HEK293 (cell line): ENCODE data around the gene RDH5.

Source experiments
- CTCF ChIA-PET: fragments of 350-600 bp; formaldehyde crosslinking; extraction: SDS; loops from one replicate; lab custom pipeline; 2021; ENCODE audit warnings: antibody characterized with exemption; lab: Yijun Ruan, JAX
- POLR2A ChIA-PET: fragments of 300-600 bp; formaldehyde crosslinking; extraction: SDS; loops from one replicate; lab custom pipeline; 2020; ENCODE audit warnings: antibody characterized with exemption, inconsistent platforms; lab: Yijun Ruan, JAX
- H3K27ac ChIP-seq: fragments of 200-500 bp; sonication (Bioruptor generic); 2 replicates; pipeline ENCODE4 v1.5.1; 2014; ENCODE audit warnings: low read depth, low read length, control low read depth, inconsistent platforms; ENCODE audit errors: extremely low read depth
- H3K36me3 ChIP-seq, 2 experiments: fragments of 200-500 bp in 1 of 2; sonication (Bioruptor generic) in 1 of 2; 1 replicate in 1 of 2; 2 replicates in 1 of 2; pipeline ENCODE4 v1.5.1; 2014 to 2017; ENCODE audit warnings: inconsistent platforms in 2 of 2, low read length in 2 of 2; ENCODE audit not compliant: control insufficient read depth in 2 of 2, insufficient read depth in 1 of 2
- H3K4me1 ChIP-seq: fragments of 200-500 bp; sonication (Bioruptor generic); 2 replicates; pipeline ENCODE4 v1.5.1; 2014; ENCODE audit warnings: mild to moderate bottlenecking, low read length, inconsistent platforms; ENCODE audit not compliant: control insufficient read depth, insufficient read depth
- H3K4me3 ChIP-seq: 2 replicates; pipeline ENCODE4 v1.5.1; 2011; ENCODE audit warnings: low read depth, mild to moderate bottlenecking, control low read depth, low read length, moderate library complexity
- H3K9me3 ChIP-seq: fragments of 200-500 bp; sonication (Bioruptor generic); 2 replicates; pipeline ENCODE4 v1.5.1; 2014; ENCODE audit warnings: low read depth, low read length, inconsistent platforms; ENCODE audit not compliant: control insufficient read depth, insufficient read depth
- AEBP2 ChIP-seq: fragments of 450-650 bp; formaldehyde crosslinking; IDR thresholded peaks from 2 replicates; pipeline ENCODE4 v1.5.1; 2016; ENCODE audit warnings: missing biosample characterization, missing genetic modification characterization, borderline replicate concordance
- CTCF ChIP-seq: fragments of 450-650 bp; formaldehyde crosslinking; IDR thresholded peaks from 2 replicates; pipeline ENCODE4 v1.5.1; 2016; ENCODE audit warnings: missing biosample characterization, missing genetic modification characterization
- GLIS1 ChIP-seq: fragments of 450-650 bp; formaldehyde crosslinking; IDR thresholded peaks from 2 replicates; pipeline ENCODE4 v1.5.1; 2016; ENCODE audit warnings: missing biosample characterization, missing genetic modification characterization
- GLIS2 ChIP-seq: fragments of 450-650 bp; formaldehyde crosslinking; IDR thresholded peaks from 2 replicates; pipeline ENCODE4 v1.5.1; 2016; ENCODE audit warnings: missing biosample characterization, missing genetic modification characterization
- KLF9 ChIP-seq: fragments of 450-650 bp; formaldehyde crosslinking; IDR thresholded peaks from 2 replicates; pipeline ENCODE4 v1.5.1; 2016; ENCODE audit warnings: missing biosample characterization, missing genetic modification characterization, low read depth
- WT1 ChIP-seq: fragments of 450-650 bp; formaldehyde crosslinking; IDR thresholded peaks from 2 replicates; pipeline ENCODE4 v1.5.1; 2016; ENCODE audit warnings: missing biosample characterization, missing genetic modification characterization
- YY1 ChIP-seq: fragments of 450-650 bp; formaldehyde crosslinking; IDR thresholded peaks from 2 replicates; pipeline ENCODE4 v1.5.1; 2018; ENCODE audit warnings: missing biosample characterization, missing genetic modification characterization
- ZBTB48 ChIP-seq: fragments of 450-650 bp; formaldehyde crosslinking; IDR thresholded peaks from 2 replicates; pipeline ENCODE4 v1.5.1; 2016; ENCODE audit warnings: missing biosample characterization, missing genetic modification characterization
- ZBTB7A ChIP-seq: fragments of 450-650 bp; formaldehyde crosslinking; IDR thresholded peaks from 2 replicates; pipeline ENCODE4 v1.5.1; 2016; ENCODE audit warnings: low read depth, missing biosample characterization, missing genetic modification characterization
- ZNF266 ChIP-seq: fragments of 450-650 bp; formaldehyde crosslinking; IDR thresholded peaks from 2 replicates; pipeline ENCODE4 v1.5.1; 2016; ENCODE audit warnings: missing biosample characterization, missing genetic modification characterization, low read depth
- ZNF366 ChIP-seq: fragments of 450-650 bp; formaldehyde crosslinking; conservative IDR thresholded peaks from 2 replicates; pipeline ENCODE4 v1.5.1; 2016; ENCODE audit warnings: missing biosample characterization, missing genetic modification characterization
- ZNF518A ChIP-seq: fragments of 450-650 bp; formaldehyde crosslinking; conservative IDR thresholded peaks from 2 replicates; pipeline ENCODE4 v1.5.1; 2016; ENCODE audit warnings: low read depth, missing biosample characterization, missing genetic modification characterization
- ZNF548 ChIP-seq: fragments of 450-650 bp; formaldehyde crosslinking; IDR thresholded peaks from 2 replicates; pipeline ENCODE4 v1.5.1; 2016; ENCODE audit warnings: missing biosample characterization, missing genetic modification characterization
- ZNF571 ChIP-seq: fragments of 450-650 bp; formaldehyde crosslinking; IDR thresholded peaks from 2 replicates; pipeline ENCODE4 v1.5.0; 2017; ENCODE audit warnings: missing biosample characterization, missing genetic modification characterization
- ZNF654 ChIP-seq: fragments of 450-650 bp; formaldehyde crosslinking; IDR thresholded peaks from 2 replicates; pipeline ENCODE4 v1.5.1; 2016; ENCODE audit warnings: low read depth, missing biosample characterization, missing genetic modification characterization
- ZNF76 ChIP-seq: fragments of 450-650 bp; formaldehyde crosslinking; IDR thresholded peaks from 2 replicates; pipeline ENCODE4; 2016; ENCODE audit warnings: low read depth, missing biosample characterization, missing genetic modification characterization, borderline replicate concordance

Gene RDH5

GRCh38 chr12:55704824-55705718 is 15.1 kb upstream of the RDH5 start:
- TF ChIP-seq KLF9, result no peak
- peak; percentile 52 for TF ChIP-seq GLIS2 (tag by site-specific recombination)
- peak; percentile 76 for TF ChIP-seq GLIS1 (tag by site-specific recombination)
- TF ChIP-seq, all 188 proteins: peak for 2
- POLR2A ChIA-PET, result interaction anchor here (0.6 to 1.9 kb wide), 5 partner anchors 11 to 922 kb away, joined by 3 to 6 read pairs (median 5); partner anchors contain the start of gene CD63
- Histone ChIP-seq H3K4me1 (no peaks in the 10 kb centered on the region; the same call in 1 of the 2 replicates), H3K27ac (no peak overlapping the region), H3K4me3 (no peak overlapping the region), H3K36me3 (no peaks in the 10 kb centered on the region), H3K9me3 (no peaks in the 10 kb centered on the region)
- CTCF ChIA-PET, result interaction anchor here (0.5 to 3.5 kb wide), 16 partner anchors 9 to 1865 kb away, joined by 3 to 21 read pairs (median 5); partner anchors contain the start of genes BLOC1S1 and RDH5

- Histone ChIP-seq H3K4me3 (no peak overlapping the region), H3K9me3 (no peaks in the 10 kb centered on the region), H3K4me1 (no peaks in the 10 kb centered on the region; the same call in 1 of the 2 replicates), H3K36me3 (no peaks in the 10 kb centered on the region), H3K27ac (no peak overlapping the region)
- POLR2A ChIA-PET, result interaction anchor here (0.6 to 2.4 kb wide), 6 partner anchors 11 to 922 kb away, joined by 3 to 12 read pairs (median 5); partner anchors contain the start of gene CD63
- TF ChIP-seq WT1 (tag by site-specific recombination) (no peak), ZBTB48 (tag by site-specific recombination) (peak; percentile 65), ZNF266 (tag by site-specific recombination) (no peak), ZNF654 (tag by site-specific recombination) (0 out of 2 replicates have a peak, but pooled peaks have one; percentile 11), KLF9 (no peak), YY1 (tag by site-specific recombination) (no peak), ZBTB7A (tag by site-specific recombination) (no peak), ZNF571 (tag by site-specific recombination) (no peak), CTCF (tag by site-specific recombination) (peak; percentile 70), ZNF76 (peak; percentile 44; the same call in 1 of the 2 replicates), ZNF548 (tag by site-specific recombination) (no peak), ZNF518A (tag by site-specific recombination) (no peak), ZNF366 (tag by site-specific recombination) (peak; percentile 60), AEBP2 (no peak)
- CTCF ChIA-PET, result interaction anchor here (0.6 to 3.5 kb wide), 17 partner anchors 10 to 749 kb away, joined by 3 to 21 read pairs (median 6); partner anchors contain the start of genes BLOC1S1, CD63 and RDH5
Observed at GRCh38 chr12:55705782-55706402, 14.3 kb upstream of the RDH5 start.
